H1 (cell line): ENCODE data around the gene SLC7A6OS. TPM values are rescaled to one million over a fixed set of nuclear protein-coding genes. Genes with fewer than 3 reads are reported as not detected.

ENCODE experiments used
- CTCF ChIA-PET: fragments of 300-600 bp; sonication (Branson Sonifier 250); formaldehyde crosslinking; loops from one replicate; lab custom pipeline; 2021; ENCODE audit not compliant: partially characterized antibody; lab: Charles Lee
- POLR2A ChIA-PET: fragments of 300-600 bp; sonication (Branson Sonifier 250); formaldehyde crosslinking; loops from one replicate; lab custom pipeline; 2021; ENCODE audit warnings: inconsistent platforms; ENCODE audit not compliant: partially characterized antibody; lab: Charles Lee
- DNase-seq, 2 experiments: peaks; one replicate each; pipeline versions ENCODE4 v3.0.0 to v3.0.0-alpha.2; 2010 to 2022; ENCODE audit warnings: low spot score in 2 of 2, low read depth in 1 of 2, mixed read lengths in 1 of 2
- FAIRE-seq: peaks from 2 replicates; lab custom pipeline; 2011; peaks lifted over from hg19 to GRCh38; lab: Jason Lieb, UNC
- H2AFZ ChIP-seq: 2 replicates; pipeline ENCODE4 v1.8.1; 2012; ENCODE audit warnings: low read length, inconsistent platforms
- H2AK5ac ChIP-seq: 2 replicates; pipeline ENCODE4 v1.6.1; 2013; ENCODE audit warnings: low read depth, low read length
- H2BK120ac ChIP-seq: replicated peaks from 2 replicates; pipeline ENCODE3; 2013; ENCODE audit warnings: low read depth, low read length, inconsistent platforms
- H2BK12ac ChIP-seq: 2 replicates; pipeline ENCODE4 v1.6.1; 2013; ENCODE audit warnings: low read depth, low read length
- H2BK15ac ChIP-seq: 2 replicates; pipeline ENCODE4 v1.6.1; 2013; ENCODE audit warnings: low read length
- H2BK20ac ChIP-seq: 2 replicates; pipeline ENCODE4 v1.6.1; 2013; ENCODE audit warnings: low read length
- H2BK5ac ChIP-seq: 2 replicates; pipeline ENCODE4 v1.6.1; 2013; ENCODE audit warnings: low read depth, low read length
- H3K14ac ChIP-seq: 2 replicates; pipeline ENCODE4 v1.6.1; 2013; ENCODE audit warnings: inconsistent platforms; ENCODE audit not compliant: insufficient read length
- H3K18ac ChIP-seq: 2 replicates; pipeline ENCODE4 v1.6.1; 2013; ENCODE audit warnings: low read length; ENCODE audit errors: extremely low read depth
- H3K23ac ChIP-seq: 2 replicates; pipeline ENCODE4 v1.6.1; 2013; ENCODE audit warnings: inconsistent platforms; ENCODE audit not compliant: insufficient read length
- H3K23me2 ChIP-seq: 2 replicates; pipeline ENCODE4 v1.6.1; 2013; ENCODE audit warnings: low read depth, low read length
- H3K27ac ChIP-seq: 2 replicates; pipeline ENCODE4 v1.6.1; 2011; ENCODE audit warnings: low read depth, low read length, inconsistent platforms
- H3K27me3 ChIP-seq, 4 experiments: replicated peaks in 1 of 4; 1 replicate in 1 of 4; 2 replicates in 3 of 4; pipeline versions ENCODE4 v1.6.1 to v1.8.1; 2011 to 2013; ENCODE audit warnings: low read length in 3 of 4, mild to moderate bottlenecking in 3 of 4, inconsistent platforms in 2 of 4, mixed read lengths in 2 of 4, moderate library complexity in 1 of 4; ENCODE audit not compliant: control insufficient read depth in 3 of 4, insufficient read depth in 3 of 4; ENCODE audit errors: extremely low read depth in 1 of 4
- H3K36me3 ChIP-seq, 4 experiments: 2 replicates each; pipeline versions ENCODE4 v1.6.1 to v1.8.1; 2011 to 2013; ENCODE audit warnings: mild to moderate bottlenecking in 4 of 4, low read length in 3 of 4, moderate library complexity in 2 of 4, control low read depth in 1 of 4, inconsistent platforms in 1 of 4; ENCODE audit not compliant: insufficient read depth in 4 of 4, control insufficient read depth in 2 of 4
- H3K4ac ChIP-seq: replicated peaks from 2 replicates; pipeline ENCODE3; 2013; ENCODE audit warnings: low read length, low read depth, mixed read lengths, inconsistent platforms; ENCODE audit not compliant: insufficient read length
- H3K4me1 ChIP-seq, 4 experiments: replicated peaks in 1 of 4; 1 replicate in 1 of 4; 2 replicates in 3 of 4; pipeline versions ENCODE4 v1.6.1 to v1.8.1; 2011 to 2013; ENCODE audit warnings: low read length in 3 of 4, inconsistent platforms in 2 of 4, mixed read lengths in 1 of 4; ENCODE audit not compliant: insufficient read depth in 4 of 4, control insufficient read depth in 3 of 4
- H3K4me2 ChIP-seq, 2 experiments: 2 replicates each; pipeline versions ENCODE4 v1.6.1 to v1.8.1; 2011 to 2013; ENCODE audit warnings: low read depth in 2 of 2, low read length in 2 of 2, control low read depth in 1 of 2, inconsistent platforms in 1 of 2, mild to moderate bottlenecking in 1 of 2; ENCODE audit not compliant: insufficient read depth in 1 of 2
- H3K4me3 ChIP-seq, 4 experiments: fragments of 200-600, 300-600 bp in 1 of 4; sonication (generic), shearing (Covaris generic), sonication (Bioruptor Twin) in 1 of 4; 2 replicates each; pipeline versions ENCODE4 v1.5.1 to v1.8.1; 2011 to 2016; ENCODE audit warnings: low read length in 4 of 4, low read depth in 3 of 4, control low read depth in 2 of 4, inconsistent platforms in 2 of 4, mild to moderate bottlenecking in 2 of 4, mixed read lengths in 1 of 4, moderate library complexity in 1 of 4; ENCODE audit not compliant: insufficient read depth in 2 of 4; ENCODE audit errors: extremely low read depth in 1 of 4
- H3K56ac ChIP-seq: replicated peaks from 2 replicates; pipeline ENCODE3; 2013; ENCODE audit warnings: low read depth, mild to moderate bottlenecking, mixed read lengths, low read length, inconsistent platforms; ENCODE audit not compliant: insufficient read length
- H3K79me1 ChIP-seq: 2 replicates; pipeline ENCODE4 v1.6.1; 2013; ENCODE audit warnings: low read depth, low read length, control low read depth
- H3K79me2 ChIP-seq, 2 experiments: 2 replicates each; pipeline versions ENCODE4 v1.6.1 to v1.8.1; 2012 to 2013; ENCODE audit warnings: low read length in 2 of 2, mild to moderate bottlenecking in 2 of 2, inconsistent platforms in 1 of 2; ENCODE audit not compliant: insufficient read depth in 2 of 2, control insufficient read depth in 1 of 2
- H3K9ac ChIP-seq, 4 experiments: replicated peaks in 1 of 4; 1 replicate in 1 of 4; 2 replicates in 3 of 4; pipeline versions ENCODE4 v1.6.1 to v1.8.1; 2011 to 2013; ENCODE audit warnings: low read depth in 3 of 4, low read length in 3 of 4, control low read depth in 2 of 4, mild to moderate bottlenecking in 2 of 4, moderate library complexity in 2 of 4, inconsistent platforms in 1 of 4; ENCODE audit errors: extremely low read depth in 1 of 4
- H3K9me3 ChIP-seq, 2 experiments: 2 replicates each; pipeline versions ENCODE4 v1.6.1 to v1.8.1; 2012 to 2013; ENCODE audit warnings: mild to moderate bottlenecking in 2 of 2, moderate library complexity in 2 of 2, control low read depth in 1 of 2, inconsistent platforms in 1 of 2, low read depth in 1 of 2, low read length in 1 of 2, mixed read lengths in 1 of 2; ENCODE audit not compliant: insufficient read depth in 2 of 2
- H4K20me1 ChIP-seq, 2 experiments: replicated peaks in 1 of 2; 2 replicates each; pipeline versions ENCODE3 to v1.8.1; 2011 to 2013; ENCODE audit warnings: inconsistent platforms in 2 of 2, low read length in 2 of 2, mild to moderate bottlenecking in 1 of 2; ENCODE audit not compliant: insufficient read depth in 2 of 2, control insufficient read depth in 1 of 2
- H4K5ac ChIP-seq: 2 replicates; pipeline ENCODE4 v1.6.1; 2013; ENCODE audit warnings: low read length, low read depth, mixed read lengths, inconsistent platforms; ENCODE audit not compliant: insufficient read length
- H4K8ac ChIP-seq: 2 replicates; pipeline ENCODE4 v1.8.0; 2013; ENCODE audit warnings: mild to moderate bottlenecking, moderate library complexity, low read length, inconsistent platforms; ENCODE audit not compliant: insufficient read depth; ENCODE audit errors: extremely low read depth
- H4K91ac ChIP-seq: replicated peaks from 2 replicates; pipeline ENCODE3; 2013; ENCODE audit warnings: low read length, mixed read lengths, inconsistent platforms; ENCODE audit not compliant: insufficient read length
- CBX8 ChIP-seq: fragments of 300-800, 300-1000 bp; sonication (generic); IDR thresholded peaks from 2 replicates; pipeline ENCODE4 v1.7.1; 2016; ENCODE audit warnings: low read depth, low read length, borderline replicate concordance
- CEBPB ChIP-seq: IDR thresholded peaks from 2 replicates; pipeline ENCODE4 v1.6.1; 2012; ENCODE audit warnings: low read depth, low read length
- GABPA ChIP-seq: IDR thresholded peaks from 2 replicates; pipeline ENCODE4 v1.6.1; 2011; ENCODE audit warnings: mild to moderate bottlenecking, low read length, moderate library complexity, borderline replicate concordance; ENCODE audit not compliant: insufficient read depth
- JUND ChIP-seq: IDR thresholded peaks from 2 replicates; pipeline ENCODE4 v1.6.1; 2011; ENCODE audit warnings: mild to moderate bottlenecking, improper control_type of control experiment, low read length
- NANOG ChIP-seq: IDR thresholded peaks from 2 replicates; pipeline ENCODE4 v1.6.1; 2011; ENCODE audit warnings: low read length, low read depth, mild to moderate bottlenecking, inconsistent platforms; ENCODE audit not compliant: insufficient read depth, poor library complexity, severe bottlenecking
- SIX5 ChIP-seq: IDR thresholded peaks from 2 replicates; pipeline ENCODE4 v1.6.1; 2011; ENCODE audit warnings: mild to moderate bottlenecking, low read depth, low read length
- SRF ChIP-seq: IDR thresholded peaks from 2 replicates; pipeline ENCODE4 v1.6.1; 2011; ENCODE audit warnings: mild to moderate bottlenecking, low read depth, low read length, moderate library complexity
- TAF7 ChIP-seq: optimal IDR thresholded peaks from 2 replicates; pipeline ENCODE3; 2011; ENCODE audit warnings: low read depth, mild to moderate bottlenecking, inconsistent platforms, low read length, moderate library complexity, borderline replicate concordance
- WGBS, 2 experiments: shearing (Covaris generic) in 1 of 2; methylation state at CpG; one replicate each; pipeline versions ENCODE4 v1.1.6 to v1.1.7; 2013 to 2015; ENCODE audit warnings: low lambda C conversion rate in 2 of 2, mixed read lengths in 2 of 2, inconsistent platforms in 1 of 2, low coverage in 1 of 2, missing lambda C conversion rate in 1 of 2; ENCODE audit not compliant: insufficient replicate concordance in 2 of 2, insufficient coverage in 1 of 2, insufficient read length in 1 of 2; ENCODE audit errors: extremely low coverage in 1 of 2, missing lambda C conversion rate in 1 of 2; 5-methylcytosine and 5-hydroxymethylcytosine counted together
- polyA plus RNA-seq, 7 experiments: library from polyadenylated mRNA; depleted of rRNA in 3 of 7; stranded (reverse) in 5 of 7; unstranded in 2 of 7; fragments of >200 nt in 5 of 7; fragments of 200-250 nt in 2 of 7; gene quantifications; 1 replicate in 5 of 7; 2 replicates in 1 of 7; 4 replicates in 1 of 7; pipeline versions ENCODE4 v1.2.1 to v1.2.3, GENCODE V29; 2011 to 2013; ENCODE audit warnings: missing spikeins in 2 of 7, mixed read lengths in 2 of 7
- total RNA-seq: library from RNA; stranded (reverse); fragmentation: NEBNext Ultra II Directional; extraction: Animal tissue kit (Norgen Biotek cat#: 25700); gene quantifications from 2 replicates; pipeline ENCODE4 v1.2.1, GENCODE V29; 2021
- TF ChIP-seq, protein P1 (sequence below): IDR thresholded peaks from 2 replicates; pipeline ENCODE4 v1.6.1; 2012; ENCODE audit warnings: low read length, inconsistent platforms
- TF ChIP-seq, protein P2 (sequence below): IDR thresholded peaks from 2 replicates; pipeline ENCODE4 v1.6.1; 2011; ENCODE audit warnings: low read depth, mild to moderate bottlenecking, low read length; ENCODE audit not compliant: insufficient read depth

Gene SLC7A6OS
- total and polyA plus RNA-seq, 2 of the 8 experiments (the other 6 are each of a cell fraction or from before 2014, with no cell fraction given), result 7.3 to 21.3 TPM

DNA sequence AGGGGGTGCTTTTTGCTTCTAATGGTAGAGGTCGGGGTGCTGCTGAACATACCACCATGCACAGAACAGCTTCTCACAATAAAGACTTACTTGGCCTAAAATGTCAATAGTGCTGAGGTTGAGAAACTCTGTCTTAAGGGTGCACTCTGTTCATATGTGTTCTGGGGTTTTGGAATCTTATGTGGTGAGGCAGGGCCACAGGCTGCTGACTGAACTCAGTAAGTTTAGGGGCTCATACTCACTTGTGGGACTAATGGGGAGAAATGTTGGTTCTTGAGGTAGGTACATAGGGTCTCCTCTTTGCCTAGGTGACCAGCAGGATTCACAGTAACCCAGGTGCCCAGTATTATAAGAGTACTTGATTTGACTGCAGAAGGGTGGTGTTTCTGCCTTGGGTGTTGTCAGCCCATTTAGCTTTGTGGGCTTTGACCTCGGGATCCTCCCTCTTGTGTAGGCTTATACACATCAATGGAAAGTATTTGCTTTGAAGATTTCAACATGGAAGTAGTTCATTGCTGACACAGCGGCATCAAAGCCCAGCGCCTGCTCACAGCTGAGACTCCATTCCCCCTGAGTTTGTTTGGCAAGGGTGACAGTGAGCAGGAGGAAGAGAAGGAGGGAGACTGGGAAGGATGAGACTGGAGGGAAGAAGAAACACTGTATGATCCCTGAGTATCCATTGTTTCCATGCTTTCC lies 29.2 kb downstream of the SLC7A6OS start:
- no peak overlapping the region for H3K4me2 ChIP-seq
- no peaks in the 10 kb centered on the region for H3K4me1 ChIP-seq
- DNase-seq (no peak), FAIRE-seq (no peak)
- CTCF ChIA-PET, result interaction anchor here (0.9 to 20.4 kb wide), 2 partner anchors 13 to 20 kb away, joined by 3 to 233 read pairs; partner anchors contain the start of gene SLC7A6
- H3K27ac ChIP-seq, result no peak overlapping the region
- no peak overlapping the region for H3K4ac ChIP-seq
- H3K4me3 ChIP-seq, result no peak overlapping the region
- no peaks in the 10 kb centered on the region for H3K79me1 ChIP-seq
- no peak overlapping the region for H3K14ac ChIP-seq
- H4K91ac ChIP-seq, result no peak overlapping the region
- no peak overlapping the region for H2AK5ac ChIP-seq
- H3K36me3 ChIP-seq, result peaks cover 0 to 3% (median 0%) of the 10 kb centered on the region in 4 experiments; a peak in 2 of 8 replicates
- H2BK15ac ChIP-seq, result no peak overlapping the region
- no peak overlapping the region for H4K5ac ChIP-seq
- no peak overlapping the region for H2BK12ac ChIP-seq
- no peak overlapping the region for H3K9ac ChIP-seq
- no peak overlapping the region for H2BK20ac ChIP-seq
- no peak overlapping the region for H3K23ac ChIP-seq
- 88% methylated on average over 4 of the region's 4 CpGs; no CpG with 5 or more reads in 1 of the 2 experiments for WGBS, 2 experiments
- no peaks in the 10 kb centered on the region for H3K79me2 ChIP-seq
- peaks cover 2 to 13% of the 10 kb centered on the region in 2 experiments for H4K20me1 ChIP-seq
- H2BK5ac ChIP-seq, result no peak overlapping the region
- no peaks in the 10 kb centered on the region for H3K9me3 ChIP-seq
- H3K56ac ChIP-seq, result no peak overlapping the region
- POLR2A ChIA-PET, result interaction anchor here (1.9 kb wide), 1 partner anchor 17 kb away, joined by 7 read pairs; no protein-coding TSS in a partner anchor
- H4K8ac ChIP-seq, result no peak overlapping the region
- no peaks in the 10 kb centered on the region for H3K27me3 ChIP-seq
- no peak overlapping the region for H2BK120ac ChIP-seq
- no peak overlapping the region for H2AFZ ChIP-seq
- H3K23me2 ChIP-seq, result no peaks in the 10 kb centered on the region
- H3K18ac ChIP-seq, result no peak overlapping the region
- TF ChIP-seq TAF7 (no peak), NANOG (no peak), GABPA (no peak), CEBPB (no peak), SIX5 (no peak), SRF (no peak), JUND (no peak), CBX8 (no peak)
- TF ChIP-seq, protein P1, sequence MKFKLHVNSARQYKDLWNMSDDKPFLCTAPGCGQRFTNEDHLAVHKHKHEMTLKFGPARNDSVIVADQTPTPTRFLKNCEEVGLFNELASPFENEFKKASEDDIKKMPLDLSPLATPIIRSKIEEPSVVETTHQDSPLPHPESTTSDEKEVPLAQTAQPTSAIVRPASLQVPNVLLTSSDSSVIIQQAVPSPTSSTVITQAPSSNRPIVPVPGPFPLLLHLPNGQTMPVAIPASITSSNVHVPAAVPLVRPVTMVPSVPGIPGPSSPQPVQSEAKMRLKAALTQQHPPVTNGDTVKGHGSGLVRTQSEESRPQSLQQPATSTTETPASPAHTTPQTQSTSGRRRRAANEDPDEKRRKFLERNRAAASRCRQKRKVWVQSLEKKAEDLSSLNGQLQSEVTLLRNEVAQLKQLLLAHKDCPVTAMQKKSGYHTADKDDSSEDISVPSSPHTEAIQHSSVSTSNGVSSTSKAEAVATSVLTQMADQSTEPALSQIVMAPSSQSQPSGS, result no peak
- TF ChIP-seq, protein P2, sequence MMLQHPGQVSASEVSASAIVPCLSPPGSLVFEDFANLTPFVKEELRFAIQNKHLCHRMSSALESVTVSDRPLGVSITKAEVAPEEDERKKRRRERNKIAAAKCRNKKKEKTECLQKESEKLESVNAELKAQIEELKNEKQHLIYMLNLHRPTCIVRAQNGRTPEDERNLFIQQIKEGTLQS, result no peak
